Esophagus squamous epithelium (tissue), 5 donors: ENCODE results near the gene AP2A2. TPM values are rescaled to one million over a fixed set of nuclear protein-coding genes. Genes with fewer than 3 reads are reported as not detected.

ENCODE experiments used
- DNase-seq: peaks from one replicate; lab custom pipeline; 2025; lab: John Stamatoyannopoulos, UW
- H3K27ac ChIP-seq, 4 donors: fragments of 200-600 bp; sonication (generic); one replicate each; pipeline ENCODE4 v1.5.1; 2016 to 2019; ENCODE audit warnings: mild to moderate bottlenecking in 1 of 4
- H3K27me3 ChIP-seq, 4 donors: fragments of 200-600 bp; sonication (generic); 1 replicate in 3 of 4; 2 replicates in 1 of 4; pipeline versions ENCODE4 v1.5.1 to v1.6.0; 2017 to 2021; ENCODE audit warnings: antibody characterized with exemption in 1 of 4
- H3K36me3 ChIP-seq, 3 donors: fragments of 200-600 bp; sonication (generic); one replicate each; pipeline ENCODE4 v1.5.1; 2016 to 2019
- H3K4me1 ChIP-seq, 3 donors: fragments of 200-600 bp; sonication (generic); one replicate each; pipeline ENCODE4 v1.5.1; 2017 to 2019
- H3K4me3 ChIP-seq, 4 donors: fragments of 200-600 bp; sonication (generic); 1 replicate in 3 of 4; 2 replicates in 1 of 4; pipeline ENCODE4 v1.5.1; 2016 to 2019; ENCODE audit warnings: mild to moderate bottlenecking in 2 of 4, moderate library complexity in 1 of 4
- H3K9me3 ChIP-seq, 3 donors: fragments of 200-600 bp; sonication (generic); one replicate each; pipeline ENCODE4 v1.5.1; 2016 to 2019
- POLR2A ChIP-seq, 4 donors: fragments of 450-650 bp; IDR thresholded peaks; one replicate each; pipeline ENCODE4 v1.6.1; 2017; ENCODE audit warnings: antibody characterized with exemption in 4 of 4, mild to moderate bottlenecking in 4 of 4, moderate library complexity in 3 of 4
- WGBS, 2 donors: methylation state at CpG; one replicate each; pipeline ENCODE4 v1.1.5; 2018; 5-methylcytosine and 5-hydroxymethylcytosine counted together
- intact Hi-C: fragments of 100-400 bp; cut with DNase I; formaldehyde crosslinking; loops from one replicate; pipeline ENCODE4 v1.15.0; 2022
- total RNA-seq, 4 donors: library from RNA; depleted of rRNA; stranded (reverse); fragments of >200 nt; gene quantifications; one replicate each; pipeline ENCODE4 v1.1.0, GENCODE V29; 2016
- TF ChIP-seq, protein P1 (sequence below), 6 experiments: fragments of 450-650 bp in 4 of 6; fragments of 200-600 bp in 2 of 6; sonication (generic) in 2 of 6; IDR thresholded peaks; one replicate each; pipeline ENCODE4 v1.5.1; 2016 to 2019; ENCODE audit warnings: antibody characterized with exemption in 6 of 6, mild to moderate bottlenecking in 4 of 6, moderate library complexity in 4 of 6
- donor health status: DM: yes; HTN: yes; CAD: no.

The AP2A2 gene
- total RNA-seq, 4 donors from 2014 or later = 19.8 to 48.6 (median 28.5) TPM

GRCh38 chr11:1017269-1018005, 91.8 kb downstream of the AP2A2 start:
- no peak for DNase-seq
- Histone ChIP-seq H3K9me3 (no peaks in the 10 kb centered on the region), H3K4me1 (no peaks in the 10 kb centered on the region), H3K27ac (no peak overlapping the region), H3K27me3 (no peaks in the 10 kb centered on the region), H3K36me3 (peaks cover 0 to 16% (median 0%) of the 10 kb centered on the region in 3 donors), H3K4me3 (no peak overlapping the region)
- TF ChIP-seq, protein P1, sequence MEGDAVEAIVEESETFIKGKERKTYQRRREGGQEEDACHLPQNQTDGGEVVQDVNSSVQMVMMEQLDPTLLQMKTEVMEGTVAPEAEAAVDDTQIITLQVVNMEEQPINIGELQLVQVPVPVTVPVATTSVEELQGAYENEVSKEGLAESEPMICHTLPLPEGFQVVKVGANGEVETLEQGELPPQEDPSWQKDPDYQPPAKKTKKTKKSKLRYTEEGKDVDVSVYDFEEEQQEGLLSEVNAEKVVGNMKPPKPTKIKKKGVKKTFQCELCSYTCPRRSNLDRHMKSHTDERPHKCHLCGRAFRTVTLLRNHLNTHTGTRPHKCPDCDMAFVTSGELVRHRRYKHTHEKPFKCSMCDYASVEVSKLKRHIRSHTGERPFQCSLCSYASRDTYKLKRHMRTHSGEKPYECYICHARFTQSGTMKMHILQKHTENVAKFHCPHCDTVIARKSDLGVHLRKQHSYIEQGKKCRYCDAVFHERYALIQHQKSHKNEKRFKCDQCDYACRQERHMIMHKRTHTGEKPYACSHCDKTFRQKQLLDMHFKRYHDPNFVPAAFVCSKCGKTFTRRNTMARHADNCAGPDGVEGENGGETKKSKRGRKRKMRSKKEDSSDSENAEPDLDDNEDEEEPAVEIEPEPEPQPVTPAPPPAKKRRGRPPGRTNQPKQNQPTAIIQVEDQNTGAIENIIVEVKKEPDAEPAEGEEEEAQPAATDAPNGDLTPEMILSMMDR (IDR thresholded peaks at IDR 0.05) = no peak
- TF ChIP-seq POLR2A (IDR thresholded peaks at IDR 0.05) = no peak
- WGBS, 2 donors = 77 to 78% methylated on average over 12 of the region's 12 CpGs
- intact Hi-C loops = no loop called here

DNA sequence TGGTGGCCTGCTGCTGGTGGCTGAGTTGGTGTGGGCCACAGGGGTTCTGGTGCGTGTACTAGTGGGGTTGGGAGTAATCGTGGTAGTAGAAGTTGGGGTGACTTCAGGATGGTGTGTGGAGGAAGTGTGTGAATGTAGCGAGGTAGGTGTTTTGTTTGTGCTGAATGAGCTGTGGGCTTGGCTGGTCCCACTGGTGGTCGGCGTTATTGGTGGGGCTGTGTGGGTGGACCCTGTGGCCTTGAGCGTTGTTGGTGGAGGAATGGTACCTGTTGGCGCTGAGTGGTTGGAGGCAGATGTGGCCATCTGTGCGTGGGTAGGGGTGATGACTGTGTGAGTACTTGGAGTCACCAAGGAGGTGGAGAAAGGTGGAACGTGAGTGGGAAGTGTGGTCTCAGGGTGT, 92.4 kb downstream of the AP2A2 start:
- DNase-seq = no peak
- 85% methylated on average over 9 of the region's 9 CpGs for WGBS, 2 donors
- H3K4me3 ChIP-seq = no peak overlapping the region
- no peaks in the 10 kb centered on the region for H3K27me3 ChIP-seq
- H3K4me1 ChIP-seq = no peaks in the 10 kb centered on the region
- H3K36me3 ChIP-seq = peaks cover 0 to 11% (median 0%) of the 10 kb centered on the region in 3 donors
- TF ChIP-seq POLR2A (IDR thresholded peaks at IDR 0.05) = no peak
- TF ChIP-seq, protein P1 (IDR thresholded peaks at IDR 0.05) = no peak
- no peaks in the 10 kb centered on the region for H3K9me3 ChIP-seq
- intact Hi-C loops = no loop called here
- H3K27ac ChIP-seq = no peak overlapping the region

DNA sequence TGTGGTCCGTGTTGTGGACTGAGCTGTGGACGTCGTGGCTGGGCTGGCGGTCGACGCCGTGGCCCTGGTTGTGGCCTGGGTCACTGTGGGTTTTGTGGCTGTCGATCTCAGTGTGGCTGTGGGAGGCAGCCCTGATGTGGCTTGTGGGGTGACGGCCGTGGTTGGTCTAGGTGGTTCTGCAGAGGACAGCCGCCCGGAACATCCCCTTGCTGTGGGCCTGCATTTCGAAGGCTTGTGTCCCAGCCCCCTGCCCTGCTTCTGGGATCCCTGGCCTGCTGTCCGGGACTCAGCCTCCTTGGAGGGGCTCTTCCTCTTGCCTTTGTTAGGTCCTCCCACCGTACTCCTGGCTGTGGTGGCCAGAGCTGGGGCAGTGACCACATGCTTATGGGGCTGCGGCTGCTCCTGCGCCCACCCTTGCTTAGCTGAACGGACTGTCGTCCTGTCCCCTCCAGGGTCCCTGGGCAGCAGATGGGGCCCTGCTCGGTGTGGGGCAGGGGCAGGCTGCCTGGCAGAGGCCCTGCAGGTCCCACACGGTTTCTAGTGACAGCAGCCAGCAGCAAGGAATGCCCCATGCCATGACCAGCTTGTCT, 93.7 kb downstream of the AP2A2 start:
- no peak for DNase-seq
- 93 to 100% methylated on average over 3 to 5 of the region's 21 CpGs for WGBS, 2 donors
- Histone ChIP-seq H3K4me1 (no peaks in the 10 kb centered on the region), H3K27ac (no peak overlapping the region), H3K4me3 (no peak overlapping the region), H3K36me3 (no peaks in the 10 kb centered on the region), H3K9me3 (no peaks in the 10 kb centered on the region), H3K27me3 (no peaks in the 10 kb centered on the region)
- TF ChIP-seq, protein P1 (IDR thresholded peaks at IDR 0.05) = no peak
- TF ChIP-seq POLR2A (IDR thresholded peaks at IDR 0.05) = no peak
- intact Hi-C loops = no loop called here

DNA sequence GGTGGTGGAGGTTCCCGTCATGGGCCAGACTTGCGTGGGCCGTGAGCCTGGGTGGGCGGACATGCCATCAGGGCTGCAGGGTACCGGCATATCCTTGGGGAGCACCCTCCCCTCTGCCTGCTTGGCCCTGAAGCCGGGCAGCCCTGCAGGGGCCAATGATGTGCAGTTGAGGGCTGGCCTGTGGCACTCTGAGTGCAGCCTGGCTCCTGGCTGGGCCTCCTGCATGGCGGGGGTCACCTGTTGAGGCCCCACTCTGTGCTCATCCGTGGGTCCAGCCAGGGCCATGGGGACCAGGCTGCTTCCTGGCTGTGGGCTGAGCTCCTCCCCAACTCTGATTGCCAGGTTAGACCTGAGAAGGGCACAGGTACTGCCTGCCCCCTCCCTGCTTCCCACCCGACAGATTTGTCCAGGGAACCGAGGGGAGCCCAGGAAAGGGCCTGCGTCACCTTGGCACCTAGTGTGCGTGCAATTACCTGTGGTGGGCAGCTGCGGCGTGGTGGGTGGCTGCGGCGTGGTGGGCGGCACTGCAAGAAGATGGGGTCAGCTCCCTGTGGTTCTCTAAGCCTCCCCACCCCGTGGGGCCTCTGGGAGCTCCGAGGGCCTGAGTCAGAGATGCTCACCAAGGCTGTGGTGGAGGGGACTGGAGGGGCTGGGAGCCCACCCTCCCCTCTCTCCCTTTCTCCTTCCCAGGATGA, 94.7 kb downstream of the AP2A2 start:
- Histone ChIP-seq H3K27me3 (no peaks in the 10 kb centered on the region), H3K9me3 (no peaks in the 10 kb centered on the region), H3K36me3 (no peaks in the 10 kb centered on the region), H3K4me1 (no peaks in the 10 kb centered on the region), H3K27ac (no peak overlapping the region), H3K4me3 (no peak overlapping the region)
- intact Hi-C loops = no loop called here
- TF ChIP-seq POLR2A (IDR thresholded peaks at IDR 0.05) = no peak
- TF ChIP-seq, protein P1 (IDR thresholded peaks at IDR 0.05) = no peak
- 69 to 87% methylated on average over 3 to 9 of the region's 19 CpGs for WGBS, 2 donors
- DNase-seq = no peak

DNA sequence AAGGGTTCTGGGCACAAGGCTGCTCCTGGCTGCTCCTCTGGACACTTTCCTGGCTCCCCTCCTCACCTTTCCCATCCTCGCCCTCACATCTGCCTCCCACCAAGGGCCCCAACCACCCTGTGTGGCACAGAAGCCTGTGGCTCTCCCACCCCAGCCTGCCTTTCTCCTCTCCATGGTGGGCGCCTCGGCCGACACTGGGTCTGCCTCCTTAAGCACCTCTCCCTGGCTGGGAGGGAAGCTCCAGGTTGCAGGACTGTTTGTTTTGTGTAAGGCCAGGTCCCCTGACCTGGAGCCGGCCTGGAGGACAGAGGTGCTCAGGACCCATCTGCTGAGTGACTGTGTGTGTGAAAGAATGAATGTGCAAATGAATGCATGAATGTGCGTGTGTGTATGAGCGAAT, 96.7 kb downstream of the AP2A2 start:
- no peak overlapping the region for H3K4me3 ChIP-seq
- no peak overlapping the region for H3K27ac ChIP-seq
- DNase-seq = no peak
- H3K27me3 ChIP-seq = no peaks in the 10 kb centered on the region
- H3K9me3 ChIP-seq = no peaks in the 10 kb centered on the region
- H3K4me1 ChIP-seq = no peaks in the 10 kb centered on the region
- 91 to 92% methylated on average over 4 to 7 of the region's 7 CpGs for WGBS, 2 donors
- no peak for TF ChIP-seq POLR2A (IDR thresholded peaks at IDR 0.05)
- TF ChIP-seq, protein P1 (IDR thresholded peaks at IDR 0.05) = no peak
- intact Hi-C loops = no loop called here
- no peaks in the 10 kb centered on the region for H3K36me3 ChIP-seq
